NOMO-1 (cell line): ENCODE data around the gene KLHL1.
"Not testable (repeated sequence)": the region's sequence is repeated elsewhere in the genome, so short reads cannot be mapped to it uniquely, and the experiment has no call there.

ENCODE experiments used
- DNase-seq, 2 experiments: peaks; one replicate each; lab custom pipeline; 2025; ENCODE audit not compliant: unreplicated experiment in 2 of 2; lab: John Stamatoyannopoulos, UW

The KLHL1 gene

GRCh38 chr13:70108356-70109105 is at the start of gene KLHL1:
Gene KLHL1 (minus strand): TSS chr13:70108452. CDS start chr13:70107699, 753 bp downstream.
- no peak for DNase-seq

GRCh38 chr13:70142658-70143057 is 34.4 kb upstream of the KLHL1 start:
- not testable (repeated sequence) for DNase-seq

GRCh38 chr13:70128098-70128497 is 19.8 kb upstream of the KLHL1 start:
- no peak for DNase-seq

- no peak for DNase-seq
Measured at GRCh38 chr13:70125693-70126092, 17.4 kb upstream of the KLHL1 start.

GRCh38 chr13:70117338-70117905 is 9.2 kb upstream of the KLHL1 start:
- DNase-seq = no peak

- no peak for DNase-seq
Measured at GRCh38 chr13:70107498-70108281, 562 bp downstream of the KLHL1 start, which contains the start of gene ATXN8OS. Gene ATXN8OS (plus strand): TSS chr13:70107826.

GRCh38 chr13:70107125-70107497 is 1.1 kb downstream of the KLHL1 start:
- no peak for DNase-seq

- DNase-seq = no peak
Measured at GRCh38 chr13:70104481-70104880, 3.8 kb downstream of the KLHL1 start.

- DNase-seq = no peak
Measured at GRCh38 chr13:70098669-70099068, 9.6 kb downstream of the KLHL1 start.

GRCh38 chr13:70090036-70090723 is 18.1 kb downstream of the KLHL1 start:
- no peak for DNase-seq

- DNase-seq = no peak
Measured at GRCh38 chr13:70088926-70089325, 19.3 kb downstream of the KLHL1 start.

- DNase-seq = no peak
Measured at GRCh38 chr13:70087247-70087646, 21.0 kb downstream of the KLHL1 start.

GRCh38 chr13:70080012-70080411 is 28.2 kb downstream of the KLHL1 start:
- no peak for DNase-seq

- no peak for DNase-seq
Measured at GRCh38 chr13:70054572-70054971, 53.7 kb downstream of the KLHL1 start.

- no peak for DNase-seq
Measured at GRCh38 chr13:70051531-70051930, 56.7 kb downstream of the KLHL1 start.

GRCh38 chr13:70043685-70044084 is 64.6 kb downstream of the KLHL1 start:
- peak in 1 of 2 experiments; percentile 10 for DNase-seq

- no peak for DNase-seq
Measured at GRCh38 chr13:70042193-70042592, 66.1 kb downstream of the KLHL1 start.

GRCh38 chr13:70034286-70034685 is 74.0 kb downstream of the KLHL1 start:
- DNase-seq = no peak

- DNase-seq = no peak
Measured at GRCh38 chr13:70027551-70027950, 80.7 kb downstream of the KLHL1 start.

GRCh38 chr13:70023516-70023915 is 84.7 kb downstream of the KLHL1 start:
- DNase-seq = no peak

- no peak for DNase-seq
Measured at GRCh38 chr13:70022646-70023045, 85.6 kb downstream of the KLHL1 start.
